Colonic mucosa (tissue), 4 donors: ENCODE data around the gene SPEG. TPM values are rescaled to one million over a fixed set of nuclear protein-coding genes. Genes with fewer than 3 reads are reported as not detected.

Source experiments
- DNase-seq: peaks from one replicate; pipeline ENCODE4 v3.0.0-alpha.2; 2020
- H3K27ac ChIP-seq: fragments of 200-600 bp; one replicate; pipeline ENCODE4 v1.8.0; 2021
- H3K27me3 ChIP-seq: fragments of 200-600 bp; one replicate; pipeline ENCODE4 v1.8.0; 2021
- H3K36me3 ChIP-seq: fragments of 200-600 bp; one replicate; pipeline ENCODE4 v1.8.0; 2021
- H3K4me1 ChIP-seq: fragments of 200-600 bp; one replicate; pipeline ENCODE4 v1.8.0; 2021; ENCODE audit warnings: mild to moderate bottlenecking
- H3K4me3 ChIP-seq: fragments of 200-600 bp; one replicate; pipeline ENCODE4 v1.8.0; 2021
- H3K9ac ChIP-seq, 2 donors: one replicate each; pipeline ENCODE4 v1.7.0; 2013; ENCODE audit warnings: control low read depth in 2 of 2, low read depth in 2 of 2, low read length in 2 of 2
- H3K9me3 ChIP-seq: fragments of 200-600 bp; one replicate; pipeline ENCODE4 v1.8.0; 2021
- intact Hi-C: fragments of 100-400 bp; cut with DNase I; formaldehyde crosslinking; loops from one replicate; pipeline ENCODE4 v1.14.1; 2022
- total RNA-seq, 2 donors: library from RNA; stranded (reverse); fragmentation: NEBNext Ultra II Directional in 1 of 2; extraction: Animal tissue kit (Norgen Biotek cat#: 25700) in 1 of 2; gene quantifications; one replicate each; pipeline ENCODE4 v1.2.1, GENCODE V29; 2021
- TF ChIP-seq, protein P1 (sequence below): fragments of 200-600 bp; IDR thresholded peaks from one replicate; pipeline ENCODE4 v1.8.0; 2022; ENCODE audit warnings: antibody characterized with exemption, mild to moderate bottlenecking
- donor health status: healthy.
- donor health status: DM: no; HTN: no; CAD: no.
- donor health status: DM: no; HTN: no; CAD: no.

Gene SPEG
- total RNA-seq, 2 donors from 2014 or later = 6.2 to 19.3 TPM

DNA sequence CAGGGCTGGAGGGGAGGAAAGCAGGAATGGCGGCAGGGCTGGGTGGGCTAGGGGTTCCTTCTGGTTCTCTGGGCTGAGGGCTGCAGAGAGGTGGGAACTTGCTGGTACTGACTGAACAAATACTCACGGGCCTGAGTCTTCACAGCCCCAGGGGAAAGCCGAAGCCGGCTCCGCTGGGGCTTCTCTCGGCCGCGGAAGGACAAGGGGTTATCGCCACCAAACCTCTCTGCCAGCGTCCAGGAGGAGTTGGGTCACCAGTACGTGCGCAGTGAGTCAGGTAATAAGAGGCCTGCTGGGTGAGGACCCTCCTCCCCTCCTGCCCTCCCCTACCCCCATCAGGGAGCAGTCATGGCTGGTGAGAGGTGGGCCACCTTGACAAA lies 50.5 kb downstream of the SPEG start:
- H3K36me3 ChIP-seq = no peaks in the 10 kb centered on the region
- H3K27me3 ChIP-seq = peaks cover 31% of the 10 kb centered on the region
- H3K9me3 ChIP-seq = no peaks in the 10 kb centered on the region
- no peak for DNase-seq
- no peak overlapping the region for H3K4me3 ChIP-seq
- no peak overlapping the region for H3K27ac ChIP-seq
- TF ChIP-seq, protein P1, sequence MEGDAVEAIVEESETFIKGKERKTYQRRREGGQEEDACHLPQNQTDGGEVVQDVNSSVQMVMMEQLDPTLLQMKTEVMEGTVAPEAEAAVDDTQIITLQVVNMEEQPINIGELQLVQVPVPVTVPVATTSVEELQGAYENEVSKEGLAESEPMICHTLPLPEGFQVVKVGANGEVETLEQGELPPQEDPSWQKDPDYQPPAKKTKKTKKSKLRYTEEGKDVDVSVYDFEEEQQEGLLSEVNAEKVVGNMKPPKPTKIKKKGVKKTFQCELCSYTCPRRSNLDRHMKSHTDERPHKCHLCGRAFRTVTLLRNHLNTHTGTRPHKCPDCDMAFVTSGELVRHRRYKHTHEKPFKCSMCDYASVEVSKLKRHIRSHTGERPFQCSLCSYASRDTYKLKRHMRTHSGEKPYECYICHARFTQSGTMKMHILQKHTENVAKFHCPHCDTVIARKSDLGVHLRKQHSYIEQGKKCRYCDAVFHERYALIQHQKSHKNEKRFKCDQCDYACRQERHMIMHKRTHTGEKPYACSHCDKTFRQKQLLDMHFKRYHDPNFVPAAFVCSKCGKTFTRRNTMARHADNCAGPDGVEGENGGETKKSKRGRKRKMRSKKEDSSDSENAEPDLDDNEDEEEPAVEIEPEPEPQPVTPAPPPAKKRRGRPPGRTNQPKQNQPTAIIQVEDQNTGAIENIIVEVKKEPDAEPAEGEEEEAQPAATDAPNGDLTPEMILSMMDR = no peak
- intact Hi-C loops = no loop called here
- H3K4me1 ChIP-seq = no peaks in the 10 kb centered on the region
- H3K9ac ChIP-seq = no peak overlapping the region

DNA sequence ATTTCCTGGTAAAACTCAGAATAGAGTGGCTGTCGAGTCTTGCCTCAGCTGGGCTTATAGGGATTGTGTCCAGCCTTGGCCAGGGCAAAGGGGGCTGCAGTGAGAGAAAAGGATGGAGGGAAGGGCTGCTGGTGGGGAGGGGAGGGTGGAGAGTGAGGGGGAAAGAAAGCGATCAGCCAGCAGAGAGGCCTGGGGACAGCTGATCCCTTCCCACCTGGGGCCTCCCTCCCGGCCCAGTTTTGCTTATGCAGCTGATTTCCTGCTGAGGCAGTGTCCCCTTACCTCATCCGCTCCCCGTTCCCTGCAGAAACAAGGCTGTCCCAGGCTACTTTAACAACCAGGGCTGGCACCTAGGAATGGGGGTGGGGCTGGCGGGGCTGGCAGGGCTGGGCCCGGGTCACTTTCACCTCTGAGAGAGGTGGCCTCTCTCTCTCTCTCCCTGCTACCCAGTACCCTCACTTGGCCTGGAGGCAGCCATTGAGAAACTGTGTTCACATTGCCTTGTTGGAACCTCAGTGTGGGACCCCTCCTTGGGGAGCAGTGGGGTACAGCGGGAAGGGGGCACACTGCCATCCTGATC lies 51.8 kb downstream of the SPEG start:
- no peak for DNase-seq
- Histone ChIP-seq H3K9ac (no peak overlapping the region), H3K27ac (no peak overlapping the region), H3K27me3 (peaks cover 31% of the 10 kb centered on the region), H3K4me3 (no peak overlapping the region), H3K4me1 (no peaks in the 10 kb centered on the region), H3K9me3 (no peaks in the 10 kb centered on the region), H3K36me3 (no peaks in the 10 kb centered on the region)
- TF ChIP-seq, protein P1 = no peak
- intact Hi-C loops = no loop called here

DNA sequence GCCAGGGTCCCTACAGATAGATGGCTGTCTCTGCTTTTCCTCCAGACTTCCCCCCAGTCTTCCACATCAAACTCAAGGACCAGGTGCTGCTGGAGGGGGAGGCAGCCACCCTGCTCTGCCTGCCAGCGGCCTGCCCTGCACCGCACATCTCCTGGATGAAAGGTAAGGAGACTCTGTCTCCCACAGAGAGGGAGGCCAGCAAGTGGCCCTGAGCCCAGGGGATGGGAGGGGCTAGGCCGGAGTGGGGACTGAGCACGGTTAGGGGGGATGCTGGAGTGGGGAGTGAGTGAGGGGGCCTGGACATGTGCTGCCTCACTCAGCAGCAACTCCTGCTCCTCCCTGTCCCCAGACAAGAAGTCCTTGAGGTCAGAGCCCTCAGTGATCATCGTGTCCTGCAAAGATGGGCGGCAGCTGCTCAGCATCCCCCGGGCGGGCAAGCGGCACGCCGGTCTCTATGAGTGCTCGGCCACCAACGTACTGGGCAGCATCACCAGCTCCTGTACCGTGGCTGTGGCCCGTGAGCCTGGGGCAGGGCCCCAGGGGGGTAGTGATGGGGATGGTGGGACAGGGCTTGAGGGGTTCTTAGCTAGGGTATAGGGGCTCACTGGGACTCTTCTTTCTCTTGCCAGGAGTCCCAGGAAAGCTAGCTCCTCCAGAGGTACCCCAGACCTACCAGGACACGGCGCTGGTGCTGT lies 53.7 kb downstream of the SPEG start:
- Histone ChIP-seq H3K4me1 (no peaks in the 10 kb centered on the region), H3K9me3 (no peaks in the 10 kb centered on the region), H3K4me3 (no peak overlapping the region), H3K27ac (no peak overlapping the region), H3K27me3 (peaks cover 29% of the 10 kb centered on the region), H3K36me3 (no peaks in the 10 kb centered on the region), H3K9ac (no peak overlapping the region)
- no peak for DNase-seq
- intact Hi-C loops = no loop called here
- TF ChIP-seq, protein P1 = no peak

DNA sequence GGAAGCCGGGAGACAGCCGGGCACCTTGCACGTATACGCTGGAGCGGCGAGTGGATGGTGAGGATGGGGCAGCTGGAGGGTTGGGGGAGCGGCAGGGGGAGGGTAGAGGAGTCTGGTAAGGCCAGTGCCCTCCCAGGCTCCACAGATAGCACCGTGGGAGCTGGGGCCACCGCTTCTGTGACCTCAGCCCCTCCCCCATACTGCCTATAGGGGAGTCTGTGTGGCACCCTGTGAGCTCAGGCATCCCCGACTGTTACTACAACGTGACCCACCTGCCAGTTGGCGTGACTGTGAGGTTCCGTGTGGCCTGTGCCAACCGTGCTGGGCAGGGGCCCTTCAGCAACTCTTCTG lies 54.2 kb downstream of the SPEG start:
- no peaks in the 10 kb centered on the region for H3K4me1 ChIP-seq
- peaks cover 23% of the 10 kb centered on the region for H3K27me3 ChIP-seq
- no peak overlapping the region for H3K27ac ChIP-seq
- no peaks in the 10 kb centered on the region for H3K9me3 ChIP-seq
- H3K9ac ChIP-seq = no peak overlapping the region
- no peak overlapping the region for H3K4me3 ChIP-seq
- TF ChIP-seq, protein P1 = no peak
- H3K36me3 ChIP-seq = no peaks in the 10 kb centered on the region
- no peak for DNase-seq
- intact Hi-C loops = no loop called here

DNA sequence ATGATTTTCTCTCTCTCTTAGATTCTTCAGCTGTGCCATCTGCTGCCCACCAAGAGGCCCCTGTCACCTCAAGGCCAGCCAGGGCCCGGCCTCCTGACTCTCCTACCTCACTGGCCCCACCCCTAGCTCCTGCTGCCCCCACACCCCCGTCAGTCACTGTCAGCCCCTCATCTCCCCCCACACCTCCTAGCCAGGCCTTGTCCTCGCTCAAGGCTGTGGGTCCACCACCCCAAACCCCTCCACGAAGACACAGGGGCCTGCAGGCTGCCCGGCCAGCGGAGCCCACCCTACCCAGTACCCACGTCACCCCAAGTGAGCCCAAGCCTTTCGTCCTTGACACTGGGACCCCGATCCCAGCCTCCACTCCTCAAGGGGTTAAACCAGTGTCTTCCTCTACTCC lies 54.7 kb downstream of the SPEG start:
- H3K27me3 ChIP-seq = peaks cover 18% of the 10 kb centered on the region
- TF ChIP-seq, protein P1 = no peak

More for the DNA sequence above, 54.7 kb downstream of the SPEG start:
- intact Hi-C loops = no loop called here
- Histone ChIP-seq H3K9me3 (no peaks in the 10 kb centered on the region), H3K4me1 (no peaks in the 10 kb centered on the region), H3K9ac (no peak overlapping the region), H3K36me3 (no peaks in the 10 kb centered on the region), H3K27ac (no peak overlapping the region), H3K4me3 (no peak overlapping the region)
- DNase-seq = no peak
